ENCODE measurements around the gene MAVS.

The MAVS gene

GRCh38 chr20:3811467-3812258 is 35.0 kb upstream of the MAVS start:
- H3K4me1 ChIP-seq (ENCODE audit: control insufficient read depth in 1 of 2, insufficient read depth in 1 of 2, low read depth in 1 of 2, low read length in 1 of 2) = peaks cover 9 to 11% of the 10 kb centered on the region in 2 experiments
- peaks cover 34% of the 10 kb centered on the region for H3K27me3 ChIP-seq
- H3K9me3 ChIP-seq = no peaks in the 10 kb centered on the region
- no peak overlapping the region for H3K27ac ChIP-seq
- H3K4me3 ChIP-seq (ENCODE audit: low read depth in 1 of 2, low read length in 1 of 2) = peak overlapping the region; percentile 22 to 49
- TF ChIP-seq, protein P1, sequence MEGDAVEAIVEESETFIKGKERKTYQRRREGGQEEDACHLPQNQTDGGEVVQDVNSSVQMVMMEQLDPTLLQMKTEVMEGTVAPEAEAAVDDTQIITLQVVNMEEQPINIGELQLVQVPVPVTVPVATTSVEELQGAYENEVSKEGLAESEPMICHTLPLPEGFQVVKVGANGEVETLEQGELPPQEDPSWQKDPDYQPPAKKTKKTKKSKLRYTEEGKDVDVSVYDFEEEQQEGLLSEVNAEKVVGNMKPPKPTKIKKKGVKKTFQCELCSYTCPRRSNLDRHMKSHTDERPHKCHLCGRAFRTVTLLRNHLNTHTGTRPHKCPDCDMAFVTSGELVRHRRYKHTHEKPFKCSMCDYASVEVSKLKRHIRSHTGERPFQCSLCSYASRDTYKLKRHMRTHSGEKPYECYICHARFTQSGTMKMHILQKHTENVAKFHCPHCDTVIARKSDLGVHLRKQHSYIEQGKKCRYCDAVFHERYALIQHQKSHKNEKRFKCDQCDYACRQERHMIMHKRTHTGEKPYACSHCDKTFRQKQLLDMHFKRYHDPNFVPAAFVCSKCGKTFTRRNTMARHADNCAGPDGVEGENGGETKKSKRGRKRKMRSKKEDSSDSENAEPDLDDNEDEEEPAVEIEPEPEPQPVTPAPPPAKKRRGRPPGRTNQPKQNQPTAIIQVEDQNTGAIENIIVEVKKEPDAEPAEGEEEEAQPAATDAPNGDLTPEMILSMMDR (IDR thresholded peaks at IDR 0.05) = no peak
- H3K36me3 ChIP-seq = no peaks in the 10 kb centered on the region

DNA sequence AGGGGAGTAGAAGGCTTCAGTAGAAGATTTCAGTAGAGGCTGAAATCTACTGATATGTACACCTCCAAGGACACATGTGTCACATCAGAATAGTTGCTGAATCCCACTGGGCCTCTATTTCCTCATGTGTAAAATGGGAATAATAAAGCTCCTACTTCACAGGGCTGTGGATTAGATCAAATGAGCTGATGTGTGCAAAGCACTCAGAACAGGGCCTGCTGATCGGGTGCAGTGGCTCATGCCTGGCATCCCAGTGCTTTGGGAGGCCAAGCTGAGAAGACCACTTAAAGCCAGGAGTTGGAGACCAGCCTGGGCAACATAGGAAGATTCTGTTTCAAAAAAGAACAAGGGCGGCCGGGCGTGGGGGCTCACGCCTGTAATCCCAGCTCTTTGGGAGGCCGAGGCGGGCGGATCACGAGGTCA is 34.4 kb upstream of the MAVS start:
- no peak overlapping the region for H3K4me3 ChIP-seq (ENCODE audit: low read depth in 1 of 2, low read length in 1 of 2)
- no peak overlapping the region for H3K27ac ChIP-seq
- no peaks in the 10 kb centered on the region for H3K36me3 ChIP-seq
- no peaks in the 10 kb centered on the region for H3K9me3 ChIP-seq
- H3K27me3 ChIP-seq = peaks cover 33% of the 10 kb centered on the region
- TF ChIP-seq, protein P1 (IDR thresholded peaks at IDR 0.05) = no peak
- peaks cover 9 to 11% of the 10 kb centered on the region in 2 experiments for H3K4me1 ChIP-seq (ENCODE audit: control insufficient read depth in 1 of 2, insufficient read depth in 1 of 2, low read depth in 1 of 2, low read length in 1 of 2)

DNA sequence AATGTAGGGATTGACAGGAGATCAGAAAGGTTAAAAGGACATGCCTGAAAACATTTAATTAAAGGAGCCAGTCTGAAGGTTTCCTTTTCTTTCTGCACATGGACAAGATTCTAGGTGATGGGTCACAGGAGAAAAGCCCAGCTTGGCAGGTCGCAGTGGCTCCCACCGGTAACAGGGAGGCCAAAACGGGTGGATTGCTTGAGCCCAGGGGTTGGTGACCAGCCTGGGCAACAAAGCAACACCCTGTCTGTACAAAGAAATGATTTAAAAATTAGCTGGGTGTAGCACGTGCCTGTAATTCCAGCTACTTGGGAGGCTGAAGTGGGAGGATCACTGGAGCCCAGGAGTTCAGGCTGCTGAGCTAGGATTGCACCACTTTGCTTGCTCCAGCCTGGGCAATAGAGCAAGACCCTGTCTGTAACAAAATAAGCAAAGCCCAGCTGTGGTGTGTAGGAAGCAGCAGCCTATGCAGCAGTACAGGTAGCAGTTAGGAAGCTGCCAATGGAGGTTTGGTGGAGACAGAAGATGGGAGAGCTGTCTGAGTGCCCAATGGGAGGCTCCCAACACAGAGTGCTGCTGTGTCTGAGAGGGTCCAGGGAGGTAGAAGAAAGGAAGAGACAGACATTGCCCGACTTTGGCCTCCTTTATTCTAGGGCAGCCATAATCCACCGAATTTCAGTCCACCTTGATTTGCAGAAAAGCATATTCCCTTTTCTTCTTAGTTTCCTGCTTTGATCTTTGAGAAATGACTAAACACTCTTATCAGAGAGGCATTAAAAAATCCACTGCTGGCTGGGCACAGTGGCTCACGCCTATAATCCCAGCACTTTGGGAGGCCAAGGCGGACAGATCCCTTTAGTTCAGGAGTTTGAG is 33.4 kb upstream of the MAVS start:
- Histone ChIP-seq H3K27ac (no peak overlapping the region), H3K4me1 (ENCODE audit: control insufficient read depth in 1 of 2, insufficient read depth in 1 of 2, low read depth in 1 of 2, low read length in 1 of 2) (peaks cover 9 to 11% of the 10 kb centered on the region in 2 experiments)

DNA sequence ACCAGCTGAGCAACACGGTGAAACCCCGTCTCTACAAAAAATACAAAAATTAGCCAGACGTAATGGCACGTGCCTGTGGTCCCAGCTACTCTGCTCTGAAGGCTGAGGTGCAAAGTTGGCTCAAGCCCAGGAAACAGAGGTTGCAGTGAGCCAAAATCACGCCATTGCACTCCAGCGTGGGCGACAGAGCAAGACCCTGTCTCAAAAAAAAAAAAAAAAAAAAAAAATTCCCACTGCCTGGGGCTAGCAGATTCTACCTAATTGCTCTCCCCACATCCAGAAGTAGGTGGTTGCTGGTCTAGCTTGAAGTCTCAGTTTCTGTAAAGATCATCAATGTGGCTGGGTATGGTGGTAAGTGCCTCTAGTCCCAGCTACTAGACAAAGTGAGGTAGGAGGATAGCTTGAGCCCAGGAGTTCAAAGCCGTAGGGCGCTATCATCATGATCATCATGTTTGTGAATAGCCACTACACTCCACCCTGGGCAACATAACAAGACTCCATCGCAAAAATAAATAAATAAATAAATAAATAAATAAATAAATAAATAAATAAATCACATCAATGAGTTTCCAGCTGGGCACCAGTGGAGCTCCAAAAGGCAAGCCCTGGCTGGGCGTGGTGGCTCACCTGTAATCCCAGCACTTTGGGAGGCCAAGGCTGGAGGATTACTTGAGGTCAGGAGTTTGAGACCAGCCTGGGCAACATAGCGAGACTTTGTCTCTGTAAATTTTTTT is 32.6 kb upstream of the MAVS start:
- H3K27me3 ChIP-seq = peaks cover 23% of the 10 kb centered on the region
- H3K36me3 ChIP-seq = no peaks in the 10 kb centered on the region
- H3K4me3 ChIP-seq (ENCODE audit: low read depth in 1 of 2, low read length in 1 of 2) = no peak overlapping the region
- no peak overlapping the region for H3K27ac ChIP-seq
- TF ChIP-seq, protein P1 (IDR thresholded peaks at IDR 0.05) = no peak
- peaks cover 9 to 11% of the 10 kb centered on the region in 2 experiments for H3K4me1 ChIP-seq (ENCODE audit: control insufficient read depth in 1 of 2, insufficient read depth in 1 of 2, low read depth in 1 of 2, low read length in 1 of 2)
- H3K9me3 ChIP-seq = no peaks in the 10 kb centered on the region

More for the DNA sequence above, 33.4 kb upstream of the MAVS start:
- H3K27me3 ChIP-seq = peaks cover 23% of the 10 kb centered on the region
- no peaks in the 10 kb centered on the region for H3K9me3 ChIP-seq
- TF ChIP-seq, protein P1 (IDR thresholded peaks at IDR 0.05) = no peak
- H3K4me3 ChIP-seq (ENCODE audit: low read depth in 1 of 2, low read length in 1 of 2) = no peak overlapping the region
- no peaks in the 10 kb centered on the region for H3K36me3 ChIP-seq

DNA sequence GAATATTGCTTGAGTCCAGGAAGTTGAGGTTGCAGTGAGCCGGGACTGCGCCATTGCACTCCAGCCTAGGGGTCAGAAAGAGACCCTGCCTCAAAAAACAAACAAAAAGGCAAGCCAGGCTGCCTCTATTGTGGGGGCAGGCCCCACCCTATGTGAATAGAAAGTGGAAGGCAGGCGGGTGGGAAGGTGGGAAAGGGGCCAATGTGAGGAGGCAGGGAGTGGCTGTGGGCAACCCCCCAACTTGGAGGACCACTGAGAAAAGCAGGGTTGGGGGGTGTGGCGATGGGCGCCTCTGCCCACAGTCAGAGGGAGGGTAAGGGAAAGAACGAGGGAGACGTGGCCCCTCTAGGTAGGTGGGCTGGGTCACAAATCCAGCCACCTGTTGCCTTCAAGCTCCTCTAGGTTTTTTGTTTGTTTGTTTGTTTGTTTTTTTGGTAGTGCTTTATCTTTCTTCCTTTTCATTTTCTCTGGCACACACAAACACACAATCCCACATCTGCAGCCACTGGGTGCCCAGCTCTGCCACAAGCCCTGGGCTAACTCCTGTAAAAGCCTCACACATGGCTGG is 31.6 kb upstream of the MAVS start:
- H3K27me3 ChIP-seq = peaks cover 23% of the 10 kb centered on the region

More for the DNA sequence above, 31.6 kb upstream of the MAVS start:
- no peaks in the 10 kb centered on the region for H3K9me3 ChIP-seq
- H3K4me1 ChIP-seq (ENCODE audit: control insufficient read depth in 1 of 2, insufficient read depth in 1 of 2, low read depth in 1 of 2, low read length in 1 of 2) = peaks cover 16 to 18% of the 10 kb centered on the region in 2 experiments
- no peak overlapping the region for H3K27ac ChIP-seq
- H3K4me3 ChIP-seq (ENCODE audit: low read depth in 1 of 2, low read length in 1 of 2) = no peak overlapping the region
- H3K36me3 ChIP-seq = no peaks in the 10 kb centered on the region
- TF ChIP-seq, protein P1 (IDR thresholded peaks at IDR 0.05) = no peak
